RCC 7860 (cell line): ENCODE measurements around the gene IL3RA.
"Not testable (repeated sequence)": the region's sequence is repeated elsewhere in the genome, so short reads cannot be mapped to it uniquely, and the experiment has no call there.

Experiments
- DNase-seq: peaks from one replicate; pipeline ENCODE4 v3.0.0-alpha.2; 2015; ENCODE audit warnings: low spot score
- FAIRE-seq: peaks from 2 replicates; lab custom pipeline; 2012; peaks lifted over from hg19 to GRCh38; lab: Jason Lieb, UNC

The IL3RA gene

GRCh38 chrX:1397001-1397400, 60.4 kb downstream of the IL3RA start:
- FAIRE-seq = no peak
- no peak for DNase-seq

- no peak for DNase-seq
- FAIRE-seq = no peak
Measured at GRCh38 chrX:1397441-1398270, 61.1 kb downstream of the IL3RA start.

GRCh38 chrX:1398431-1399340, 62.1 kb downstream of the IL3RA start:
- FAIRE-seq (no peak), DNase-seq (no peak)

GRCh38 chrX:1400049-1400448, 63.5 kb downstream of the IL3RA start:
- no peak for FAIRE-seq

GRCh38 chrX:1400742-1401471, 64.3 kb downstream of the IL3RA start:
- no peak for FAIRE-seq
- DNase-seq = no peak

More at GRCh38 chrX:1400049-1400448, 63.5 kb downstream of the IL3RA start:
- DNase-seq = no peak

GRCh38 chrX:1401611-1402430, 65.2 kb downstream of the IL3RA start:
- no peak for DNase-seq
- FAIRE-seq = no peak

GRCh38 chrX:1403228-1403627, 66.6 kb downstream of the IL3RA start:
- DNase-seq (no peak), FAIRE-seq (no peak)

GRCh38 chrX:1403867-1404266, 67.3 kb downstream of the IL3RA start:
- FAIRE-seq = not testable (repeated sequence)

GRCh38 chrX:1405769-1406168, 69.2 kb downstream of the IL3RA start:
- DNase-seq, FAIRE-seq: not testable (repeated sequence)

More at GRCh38 chrX:1403867-1404266, 67.3 kb downstream of the IL3RA start:
- not testable (repeated sequence) for DNase-seq

- DNase-seq = no peak
- FAIRE-seq = no peak
Measured at GRCh38 chrX:1407035-1407434, 70.5 kb downstream of the IL3RA start.

GRCh38 chrX:1411326-1411725, 74.7 kb downstream of the IL3RA start:
- FAIRE-seq (no peak), DNase-seq (no peak)

GRCh38 chrX:1412551-1413161, 76.1 kb downstream of the IL3RA start:
- FAIRE-seq (no peak), DNase-seq (no peak)

- DNase-seq = no peak
- FAIRE-seq = no peak
Measured at GRCh38 chrX:1416327-1416784, 79.8 kb downstream of the IL3RA start.

GRCh38 chrX:1416965-1417760, 80.6 kb downstream of the IL3RA start:
- FAIRE-seq = no peak
- DNase-seq = no peak

GRCh38 chrX:1417921-1418771, 81.6 kb downstream of the IL3RA start:
- DNase-seq = no peak
- no peak for FAIRE-seq

GRCh38 chrX:1418901-1419544, 82.4 kb downstream of the IL3RA start:
- DNase-seq (no peak), FAIRE-seq (no peak)
